Osteoblast (primary cell): ENCODE results near the gene NECTIN2. TPM values are rescaled to one million over a fixed set of nuclear protein-coding genes. Genes with fewer than 3 reads are reported as not detected.

ENCODE experiments used
- DNase-seq: peaks from one replicate; pipeline ENCODE4 v3.0.0; 2011; ENCODE audit warnings: low spot score, mixed read lengths; ENCODE audit not compliant: insufficient read length; ENCODE audit errors: missing footprints
- H2AFZ ChIP-seq: 2 replicates; pipeline ENCODE4 v1.6.0; 2011; ENCODE audit warnings: mild to moderate bottlenecking, low read length
- H3K27ac ChIP-seq: 2 replicates; pipeline ENCODE4 v1.5.1; 2011; ENCODE audit warnings: mild to moderate bottlenecking, low read depth, low read length, moderate library complexity
- H3K27me3 ChIP-seq: 2 replicates; pipeline ENCODE4 v1.6.0; 2012; ENCODE audit warnings: mild to moderate bottlenecking, control low read depth, inconsistent platforms, low read length, moderate library complexity; ENCODE audit not compliant: insufficient read depth
- H3K36me3 ChIP-seq: 2 replicates; pipeline ENCODE4 v1.5.1; 2011; ENCODE audit warnings: mild to moderate bottlenecking, low read length, control low read depth, moderate library complexity; ENCODE audit not compliant: insufficient read depth
- H3K4me1 ChIP-seq: 2 replicates; pipeline ENCODE4 v1.5.1; 2011; ENCODE audit warnings: mild to moderate bottlenecking, low read length, control low read depth, moderate library complexity; ENCODE audit not compliant: insufficient read depth
- H3K4me2 ChIP-seq: 2 replicates; pipeline ENCODE4 v1.6.0; 2011; ENCODE audit warnings: mild to moderate bottlenecking, low read length; ENCODE audit not compliant: insufficient read depth
- H3K4me3 ChIP-seq: fragments of 200-600 bp; sonication (generic); 3 replicates; pipeline ENCODE4 v1.5.1; 2012; ENCODE audit warnings: mild to moderate bottlenecking, low read length, inconsistent platforms; ENCODE audit not compliant: insufficient read depth
- H3K79me2 ChIP-seq: 2 replicates; pipeline ENCODE4 v1.6.0; 2012; ENCODE audit warnings: mild to moderate bottlenecking, low read length, control low read depth, inconsistent platforms; ENCODE audit not compliant: insufficient read depth
- H3K9me3 ChIP-seq: 2 replicates; pipeline ENCODE4 v1.5.1; 2011; ENCODE audit warnings: low read depth, low read length, control low read depth
- H4K20me1 ChIP-seq: 2 replicates; pipeline ENCODE4 v1.6.0; 2012; ENCODE audit warnings: mild to moderate bottlenecking, low read length, control low read depth; ENCODE audit not compliant: insufficient read depth
- CTCF ChIP-seq: IDR thresholded peaks from 2 replicates; pipeline ENCODE4 v1.5.1; 2011; ENCODE audit warnings: mild to moderate bottlenecking, low read depth, low read length, moderate library complexity; ENCODE audit errors: extremely low read depth
- total RNA-seq: library from RNA; depleted of rRNA; stranded (reverse); fragments of >200 nt; gene quantifications from 2 replicates; pipeline ENCODE4 v1.2.3, GENCODE V29; 2012

The NECTIN2 gene
- total RNA-seq, 1 donor: 46.0 TPM

- H3K4me1 ChIP-seq: peaks cover 4% of the 10 kb centered on the region
- H3K27me3 ChIP-seq: peaks cover 14% of the 10 kb centered on the region
- H3K4me3 ChIP-seq: no peak overlapping the region
- no peak overlapping the region for H3K4me2 ChIP-seq
- peaks cover 25% of the 10 kb centered on the region for H3K36me3 ChIP-seq
- TF ChIP-seq CTCF: peak; percentile 33
- H2AFZ ChIP-seq: no peak overlapping the region
- no peaks in the 10 kb centered on the region for H3K79me2 ChIP-seq
- H4K20me1 ChIP-seq: peaks cover 5% of the 10 kb centered on the region
- peak; percentile 83 for DNase-seq
- H3K27ac ChIP-seq: no peak overlapping the region
- H3K9me3 ChIP-seq: no peaks in the 10 kb centered on the region
Observed at GRCh38 chr19:44904426-44904994, 58.4 kb downstream of the NECTIN2 start.

GRCh38 chr19:44905437-44906160 is 59.5 kb downstream of the NECTIN2 start, which contains the start of gene APOE:
APOE (plus strand) TSS chr19:44905796; CDS start chr19:44906625, 829 bp downstream.
- Histone ChIP-seq H4K20me1 (peaks cover 5% of the 10 kb centered on the region), H3K4me2 (peak within 1 kb of the TSS; percentile 75), H2AFZ (peak within 1 kb of the TSS; percentile 80), H3K27me3 (peaks cover 14% of the 10 kb centered on the region), H3K4me1 (peaks cover 4% of the 10 kb centered on the region), H3K9me3 (no peaks in the 10 kb centered on the region), H3K79me2 (no peaks in the 10 kb centered on the region), H3K27ac (no peak within 1 kb of the TSS), H3K4me3 (peak within 1 kb of the TSS; percentile 57), H3K36me3 (peaks cover 17% of the 10 kb centered on the region)
- peak; percentile 76 for DNase-seq
- no peak for TF ChIP-seq CTCF

- DNase-seq: peak; percentile 32
- H3K36me3 ChIP-seq: peaks cover 2% of the 10 kb centered on the region
- H3K27ac ChIP-seq: no peak overlapping the region
- no peaks in the 10 kb centered on the region for H3K79me2 ChIP-seq
- peaks cover 10% of the 10 kb centered on the region for H3K4me1 ChIP-seq
- no peak overlapping the region for H2AFZ ChIP-seq
- no peak overlapping the region for H3K4me2 ChIP-seq
- H4K20me1 ChIP-seq: peaks cover 5% of the 10 kb centered on the region
- TF ChIP-seq CTCF: no peak
- no peak overlapping the region for H3K4me3 ChIP-seq
- no peaks in the 10 kb centered on the region for H3K9me3 ChIP-seq
- peaks cover 14% of the 10 kb centered on the region for H3K27me3 ChIP-seq
Observed at GRCh38 chr19:44907613-44908012, 61.5 kb downstream of the NECTIN2 start.
